ENCODE data around the gene AUNIP.

AUNIP gene

GRCh38 chr1:25906644-25907300 is 47.5 kb upstream of the AUNIP start:
- Histone ChIP-seq H3K27me3 (ENCODE audit: control insufficient read depth, insufficient read depth, low read length) (no peaks in the 10 kb centered on the region), H3K4me3 (ENCODE audit: low read depth, low read length) (peak overlapping the region; percentile 65), H3K9me3 (ENCODE audit: control insufficient read depth, low read length) (no peaks in the 10 kb centered on the region), H3K27ac (peak overlapping the region; percentile 36), H3K9ac (no peak overlapping the region), H3K36me3 (ENCODE audit: control insufficient read depth, insufficient read depth, low read length) (no peaks in the 10 kb centered on the region), H3K79me2 (no peaks in the 10 kb centered on the region), H2AFZ (peak overlapping the region; percentile 83), H3K4me1 (no peaks in the 10 kb centered on the region), H3K4me2 (ENCODE audit: low read length) (peak overlapping the region; percentile 90)
- no peak for TF ChIP-seq CTCF (IDR thresholded peaks at IDR 0.05)

- Histone ChIP-seq H3K79me2 (no peaks in the 10 kb centered on the region), H3K4me3 (ENCODE audit: low read depth, low read length) (peak within 1 kb of the TSS; percentile 78), H3K4me1 (no peaks in the 10 kb centered on the region), H3K9ac (no peak within 1 kb of the TSS), H3K36me3 (ENCODE audit: control insufficient read depth, insufficient read depth, low read length) (no peaks in the 10 kb centered on the region), H2AFZ (peak within 1 kb of the TSS; percentile 83), H3K27me3 (ENCODE audit: control insufficient read depth, insufficient read depth, low read length) (no peaks in the 10 kb centered on the region), H3K27ac (peak within 1 kb of the TSS; percentile 66), H3K4me2 (ENCODE audit: low read length) (peak within 1 kb of the TSS; percentile 90), H3K9me3 (ENCODE audit: control insufficient read depth, low read length) (no peaks in the 10 kb centered on the region)
- no peak for TF ChIP-seq CTCF (IDR thresholded peaks at IDR 0.05)
Observed at GRCh38 chr1:25905680-25906643, 46.7 kb upstream of the AUNIP start, which contains the start of gene STMN1. STMN1 (minus strand) TSS chr1:25906419; CDS start chr1:25904676, 1,743 bp downstream.

DNA sequence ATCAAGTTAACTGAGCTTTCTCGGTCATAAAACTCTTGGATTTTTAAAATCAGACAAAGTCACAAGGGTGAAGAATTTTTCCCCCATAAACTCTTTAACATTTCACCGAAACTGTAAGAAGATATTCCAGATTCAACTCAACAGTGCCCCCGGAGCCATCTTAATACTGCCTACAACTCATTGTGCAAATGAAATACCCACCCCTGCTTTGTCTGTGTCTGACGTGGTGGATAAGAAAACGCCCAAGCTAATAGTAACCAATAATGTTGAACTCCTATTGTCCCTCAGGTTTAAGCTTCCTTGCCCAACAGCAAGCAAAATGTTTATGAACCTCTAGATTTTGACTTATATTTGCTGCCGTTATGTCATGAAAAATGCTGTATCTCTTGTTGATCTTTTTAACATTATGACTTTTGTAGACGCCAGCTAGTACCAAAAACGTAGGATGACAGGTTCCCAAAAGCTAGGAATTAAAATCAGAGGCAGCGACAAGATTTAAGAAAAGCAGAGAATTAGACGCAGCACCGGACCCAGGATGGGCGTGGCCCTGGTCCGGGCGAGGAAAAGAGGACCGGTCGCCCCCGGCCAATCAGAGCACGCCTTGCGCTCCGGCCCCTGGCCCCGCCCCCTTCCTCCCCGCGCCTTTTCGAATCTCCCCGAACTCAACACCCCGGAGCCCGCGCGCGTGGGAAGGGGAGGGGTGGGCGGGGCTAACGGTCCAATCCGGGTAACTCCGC is 45.9 kb upstream of the AUNIP start:
- Histone ChIP-seq H3K36me3 (ENCODE audit: control insufficient read depth, insufficient read depth, low read length) (no peaks in the 10 kb centered on the region), H3K4me2 (ENCODE audit: low read length) (peak overlapping the region; percentile 90), H3K79me2 (no peaks in the 10 kb centered on the region), H3K9me3 (ENCODE audit: control insufficient read depth, low read length) (no peaks in the 10 kb centered on the region), H3K27me3 (ENCODE audit: control insufficient read depth, insufficient read depth, low read length) (no peaks in the 10 kb centered on the region), H3K4me3 (ENCODE audit: low read depth, low read length) (peak overlapping the region; percentile 78), H3K27ac (peak overlapping the region; percentile 66), H3K9ac (no peak overlapping the region), H3K4me1 (no peaks in the 10 kb centered on the region), H2AFZ (peak overlapping the region; percentile 83)
- no peak for TF ChIP-seq CTCF (IDR thresholded peaks at IDR 0.05)

DNA sequence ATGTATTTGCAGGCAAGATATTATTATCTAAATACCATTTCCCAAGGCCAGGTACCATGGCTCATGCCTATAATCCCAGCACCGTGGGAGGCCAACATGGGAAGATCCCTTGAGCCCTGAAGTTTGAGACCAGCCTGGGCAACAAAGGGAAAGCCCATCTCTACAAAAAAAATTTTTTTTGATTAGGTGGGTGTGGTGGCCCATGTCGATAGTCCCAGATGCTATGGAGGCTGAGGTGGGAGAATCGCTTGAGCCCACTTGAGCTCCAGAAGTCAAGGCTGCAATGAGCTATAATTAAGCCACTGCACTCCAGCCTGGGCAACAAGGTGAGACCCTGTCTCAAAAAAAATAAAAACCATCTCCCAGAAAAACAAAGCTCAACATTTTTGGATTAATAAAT is 44.7 kb upstream of the AUNIP start:
- Histone ChIP-seq H3K4me1 (no peaks in the 10 kb centered on the region), H3K79me2 (no peaks in the 10 kb centered on the region), H3K4me3 (ENCODE audit: low read depth, low read length) (no peak overlapping the region), H3K27ac (no peak overlapping the region), H3K9me3 (ENCODE audit: control insufficient read depth, low read length) (no peaks in the 10 kb centered on the region), H3K36me3 (ENCODE audit: control insufficient read depth, insufficient read depth, low read length) (no peaks in the 10 kb centered on the region), H3K27me3 (ENCODE audit: control insufficient read depth, insufficient read depth, low read length) (no peaks in the 10 kb centered on the region), H2AFZ (no peak overlapping the region), H3K9ac (no peak overlapping the region), H3K4me2 (ENCODE audit: low read length) (no peak overlapping the region)
- TF ChIP-seq CTCF (IDR thresholded peaks at IDR 0.05), result no peak

Data from parathyroid adenoma (tissue), 2 donors.